ENCODE measurements around the gene LCNL1. TPM values are rescaled to one million over a fixed set of nuclear protein-coding genes. Genes with fewer than 3 reads are reported as not detected.
A peak's percentile ranks its signal among the peaks of the same experiment; 100 is the strongest.
"Not testable (repeated sequence)": the region's sequence is repeated elsewhere in the genome, so short reads cannot be mapped to it uniquely, and the experiment has no call there.

The LCNL1 gene
- total RNA-seq, 2 donors from 2014 or later = 1.4 to 2.2 TPM

- Mint-ChIP-seq H3K4me1 (no peaks in the 10 kb centered on the region), H3K27ac (no peak overlapping the region), H3K27me3 (ENCODE audit: insufficient read depth) (peaks cover 9% of the 10 kb centered on the region), H3K36me3 (ENCODE audit: low read depth) (no peaks in the 10 kb centered on the region), H3K4me3 (no peak overlapping the region), H3K9me3 (peaks cover 19% of the 10 kb centered on the region)
- no peaks in the 10 kb centered on the region for H3K9me3 ChIP-seq (ENCODE audit: control insufficient read depth, low read length)
- TF ChIP-seq, protein P1, sequence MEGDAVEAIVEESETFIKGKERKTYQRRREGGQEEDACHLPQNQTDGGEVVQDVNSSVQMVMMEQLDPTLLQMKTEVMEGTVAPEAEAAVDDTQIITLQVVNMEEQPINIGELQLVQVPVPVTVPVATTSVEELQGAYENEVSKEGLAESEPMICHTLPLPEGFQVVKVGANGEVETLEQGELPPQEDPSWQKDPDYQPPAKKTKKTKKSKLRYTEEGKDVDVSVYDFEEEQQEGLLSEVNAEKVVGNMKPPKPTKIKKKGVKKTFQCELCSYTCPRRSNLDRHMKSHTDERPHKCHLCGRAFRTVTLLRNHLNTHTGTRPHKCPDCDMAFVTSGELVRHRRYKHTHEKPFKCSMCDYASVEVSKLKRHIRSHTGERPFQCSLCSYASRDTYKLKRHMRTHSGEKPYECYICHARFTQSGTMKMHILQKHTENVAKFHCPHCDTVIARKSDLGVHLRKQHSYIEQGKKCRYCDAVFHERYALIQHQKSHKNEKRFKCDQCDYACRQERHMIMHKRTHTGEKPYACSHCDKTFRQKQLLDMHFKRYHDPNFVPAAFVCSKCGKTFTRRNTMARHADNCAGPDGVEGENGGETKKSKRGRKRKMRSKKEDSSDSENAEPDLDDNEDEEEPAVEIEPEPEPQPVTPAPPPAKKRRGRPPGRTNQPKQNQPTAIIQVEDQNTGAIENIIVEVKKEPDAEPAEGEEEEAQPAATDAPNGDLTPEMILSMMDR (conservative IDR thresholded peaks at IDR 0.05) = no peak
- H3K9ac ChIP-seq (ENCODE audit: extremely low read depth, low read length, poor library complexity, severe bottlenecking) = no peak overlapping the region
- DNase-seq = no peak
- no peak overlapping the region for H3K4me3 ChIP-seq (ENCODE audit: low read length)
- 92 to 94% methylated on average over 10 of the region's 10 CpGs for whole genome bisulfite sequencing, 2 experiments (ENCODE audit: insufficient coverage in 1 of 2, insufficient read length in 1 of 2)
- H3K4me1 ChIP-seq (ENCODE audit: control insufficient read depth, insufficient read depth, low read length) = no peaks in the 10 kb centered on the region
- H3K27ac ChIP-seq (ENCODE audit: low read depth, low read length) = no peak overlapping the region
- no peaks in the 10 kb centered on the region for H3K36me3 ChIP-seq (ENCODE audit: control insufficient read depth, insufficient read depth, low read length)
- no peaks in the 10 kb centered on the region for H3K27me3 ChIP-seq (ENCODE audit: control insufficient read depth, insufficient read depth, low read length, poor library complexity, severe bottlenecking)
These were observed 19.9 kb downstream of the LCNL1 start for GRCh38 chr9:137002646-137003041.

- H3K27ac ChIP-seq (ENCODE audit: low read depth, low read length); H3K9ac ChIP-seq (ENCODE audit: extremely low read depth, low read length, poor library complexity, severe bottlenecking); H3K27me3 Mint-ChIP-seq (ENCODE audit: insufficient read depth); H3K27me3 ChIP-seq (ENCODE audit: control insufficient read depth, insufficient read depth, low read length, poor library complexity, severe bottlenecking); H3K27ac Mint-ChIP-seq; H3K36me3 ChIP-seq (ENCODE audit: control insufficient read depth, insufficient read depth, low read length); H3K4me1 ChIP-seq (ENCODE audit: control insufficient read depth, insufficient read depth, low read length); DNase-seq; H3K9me3 ChIP-seq (ENCODE audit: control insufficient read depth, low read length); H3K36me3 Mint-ChIP-seq (ENCODE audit: low read depth); H3K4me3 ChIP-seq (ENCODE audit: low read length); H3K4me3 Mint-ChIP-seq; H3K4me1 Mint-ChIP-seq: not testable (repeated sequence)
- peaks cover 19% of the 10 kb centered on the region for H3K9me3 Mint-ChIP-seq
- 39 to 53% methylated on average over 11 to 16 of the region's 17 CpGs for WGBS, 2 experiments (ENCODE audit: insufficient coverage in 1 of 2, insufficient read length in 1 of 2)
- TF ChIP-seq, protein P1 (conservative IDR thresholded peaks at IDR 0.05) = peak; percentile 70
These were observed 21.5 kb downstream of the LCNL1 start for GRCh38 chr9:137004285-137004684.

DNA sequence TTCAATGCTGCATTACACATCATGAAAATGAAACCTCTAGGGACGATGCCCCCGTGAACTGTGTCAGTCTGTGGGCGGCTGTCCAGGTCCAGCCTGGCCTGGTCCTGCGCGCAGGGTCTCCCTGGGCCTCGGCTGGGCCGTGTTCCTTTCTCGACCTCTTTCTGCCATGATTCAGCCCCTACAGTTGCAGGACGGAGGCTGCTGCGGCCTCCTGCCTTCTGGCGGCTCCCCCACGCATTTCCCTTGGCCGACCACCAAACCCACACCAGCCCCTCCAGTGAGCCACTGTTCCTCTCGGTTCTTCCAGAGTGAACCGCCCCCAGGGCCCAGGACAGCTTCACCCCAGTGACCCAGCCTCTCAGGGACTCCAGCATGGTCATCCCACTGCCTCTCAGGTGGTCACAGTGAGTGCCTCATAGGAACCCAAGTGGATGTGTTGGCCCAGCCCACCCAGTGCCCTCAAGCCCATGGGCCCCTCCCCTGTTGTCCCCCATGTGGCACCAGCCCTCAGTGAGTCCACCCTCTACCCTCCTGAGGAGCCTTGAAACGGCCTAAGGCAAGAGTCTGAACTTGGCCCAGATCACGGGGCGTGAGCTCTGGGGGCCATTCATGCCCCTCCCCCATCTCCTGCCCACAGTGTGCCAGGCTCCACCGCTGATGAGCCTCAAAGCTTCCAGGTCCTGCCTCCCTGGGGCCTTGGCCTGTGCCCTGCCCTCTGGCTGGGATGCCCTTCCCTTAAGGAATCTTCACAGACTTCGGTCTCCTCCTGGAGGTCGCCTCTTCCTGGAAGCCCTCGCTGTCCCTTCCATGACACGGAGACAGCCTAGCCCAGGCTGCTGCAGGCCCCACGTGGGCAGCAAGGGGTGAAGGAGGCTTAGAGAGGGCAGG is 23.6 kb downstream of the LCNL1 start:
- H3K4me3 Mint-ChIP-seq = no peak overlapping the region
- Histone ChIP-seq H3K4me1 (ENCODE audit: control insufficient read depth, insufficient read depth, low read length) (no peaks in the 10 kb centered on the region), H3K4me3 (ENCODE audit: low read length) (no peak overlapping the region), H3K9me3 (ENCODE audit: control insufficient read depth, low read length) (no peaks in the 10 kb centered on the region), H3K9ac (ENCODE audit: extremely low read depth, low read length, poor library complexity, severe bottlenecking) (no peak overlapping the region), H3K27me3 (ENCODE audit: control insufficient read depth, insufficient read depth, low read length, poor library complexity, severe bottlenecking) (no peaks in the 10 kb centered on the region), H3K36me3 (ENCODE audit: control insufficient read depth, insufficient read depth, low read length) (no peaks in the 10 kb centered on the region), H3K27ac (ENCODE audit: low read depth, low read length) (no peak overlapping the region)
- peaks cover 3% of the 10 kb centered on the region for H3K27me3 Mint-ChIP-seq (ENCODE audit: insufficient read depth)
- no peak for DNase-seq
- WGBS, 2 experiments (ENCODE audit: insufficient coverage in 1 of 2, insufficient read length in 1 of 2) = 93 to 94% methylated on average over 8 to 24 of the region's 24 CpGs
- no peaks in the 10 kb centered on the region for H3K4me1 Mint-ChIP-seq
- H3K36me3 Mint-ChIP-seq (ENCODE audit: low read depth) = no peaks in the 10 kb centered on the region
- H3K27ac Mint-ChIP-seq = no peak overlapping the region
- peaks cover 19% of the 10 kb centered on the region for H3K9me3 Mint-ChIP-seq
- TF ChIP-seq, protein P1 (conservative IDR thresholded peaks at IDR 0.05) = no peak
